ENCODE data around the gene SMYD3.

DNA sequence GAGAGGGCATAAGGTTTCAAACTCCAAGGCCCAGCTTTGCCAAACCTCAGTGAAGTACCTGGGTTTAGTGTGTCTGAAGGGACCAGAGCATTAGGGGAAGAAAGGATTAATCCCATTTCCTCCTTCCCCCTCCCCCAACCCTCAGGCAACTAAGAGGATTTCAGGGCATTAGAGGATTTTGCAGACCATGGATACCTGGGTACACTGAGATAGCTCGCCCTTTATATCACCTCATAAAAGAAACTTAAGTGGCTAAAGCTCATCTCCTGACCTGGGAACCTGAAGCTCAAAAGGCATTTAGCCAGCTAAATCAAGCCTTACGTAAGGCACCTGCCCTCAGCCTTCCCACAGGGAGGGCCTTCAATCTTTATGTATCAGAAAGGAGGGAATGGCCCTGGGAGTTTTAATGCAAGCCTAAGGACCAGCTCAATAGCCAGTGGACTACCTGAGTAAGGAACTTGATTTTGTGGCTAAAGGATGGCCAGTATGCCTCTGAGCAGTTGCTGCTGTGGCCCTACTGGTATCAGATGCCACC, 26.4 kb upstream of the SMYD3 start:
- TF ChIP-seq MAFG (tag; conservative IDR thresholded peaks at IDR 0.05): no peak
- no peak for TF ChIP-seq RCOR1 (IDR thresholded peaks at IDR 0.05; ENCODE audit: borderline replicate concordance in 1 of 2, low read depth in 2 of 2, low read length in 2 of 2)
- TF ChIP-seq ZNF57 (CRISPR knock-in tag; IDR thresholded peaks at IDR 0.05): no peak
- TF ChIP-seq, protein P1, sequence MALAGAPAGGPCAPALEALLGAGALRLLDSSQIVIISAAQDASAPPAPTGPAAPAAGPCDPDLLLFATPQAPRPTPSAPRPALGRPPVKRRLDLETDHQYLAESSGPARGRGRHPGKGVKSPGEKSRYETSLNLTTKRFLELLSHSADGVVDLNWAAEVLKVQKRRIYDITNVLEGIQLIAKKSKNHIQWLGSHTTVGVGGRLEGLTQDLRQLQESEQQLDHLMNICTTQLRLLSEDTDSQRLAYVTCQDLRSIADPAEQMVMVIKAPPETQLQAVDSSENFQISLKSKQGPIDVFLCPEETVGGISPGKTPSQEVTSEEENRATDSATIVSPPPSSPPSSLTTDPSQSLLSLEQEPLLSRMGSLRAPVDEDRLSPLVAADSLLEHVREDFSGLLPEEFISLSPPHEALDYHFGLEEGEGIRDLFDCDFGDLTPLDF (CRISPR knock-in tag; IDR thresholded peaks at IDR 0.05): no peak
- TF ChIP-seq, protein P2, sequence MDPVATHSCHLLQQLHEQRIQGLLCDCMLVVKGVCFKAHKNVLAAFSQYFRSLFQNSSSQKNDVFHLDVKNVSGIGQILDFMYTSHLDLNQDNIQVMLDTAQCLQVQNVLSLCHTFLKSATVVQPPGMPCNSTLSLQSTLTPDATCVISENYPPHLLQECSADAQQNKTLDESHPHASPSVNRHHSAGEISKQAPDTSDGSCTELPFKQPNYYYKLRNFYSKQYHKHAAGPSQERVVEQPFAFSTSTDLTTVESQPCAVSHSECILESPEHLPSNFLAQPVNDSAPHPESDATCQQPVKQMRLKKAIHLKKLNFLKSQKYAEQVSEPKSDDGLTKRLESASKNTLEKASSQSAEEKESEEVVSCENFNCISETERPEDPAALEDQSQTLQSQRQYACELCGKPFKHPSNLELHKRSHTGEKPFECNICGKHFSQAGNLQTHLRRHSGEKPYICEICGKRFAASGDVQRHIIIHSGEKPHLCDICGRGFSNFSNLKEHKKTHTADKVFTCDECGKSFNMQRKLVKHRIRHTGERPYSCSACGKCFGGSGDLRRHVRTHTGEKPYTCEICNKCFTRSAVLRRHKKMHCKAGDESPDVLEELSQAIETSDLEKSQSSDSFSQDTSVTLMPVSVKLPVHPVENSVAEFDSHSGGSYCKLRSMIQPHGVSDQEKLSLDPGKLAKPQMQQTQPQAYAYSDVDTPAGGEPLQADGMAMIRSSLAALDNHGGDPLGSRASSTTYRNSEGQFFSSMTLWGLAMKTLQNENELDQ (CRISPR knock-in tag; IDR thresholded peaks at IDR 0.05; ENCODE audit: borderline replicate concordance): no peak
- no peak for TF ChIP-seq BMI1 (IDR thresholded peaks at IDR 0.05; ENCODE audit: low read length)
- TF ChIP-seq, protein P3, sequence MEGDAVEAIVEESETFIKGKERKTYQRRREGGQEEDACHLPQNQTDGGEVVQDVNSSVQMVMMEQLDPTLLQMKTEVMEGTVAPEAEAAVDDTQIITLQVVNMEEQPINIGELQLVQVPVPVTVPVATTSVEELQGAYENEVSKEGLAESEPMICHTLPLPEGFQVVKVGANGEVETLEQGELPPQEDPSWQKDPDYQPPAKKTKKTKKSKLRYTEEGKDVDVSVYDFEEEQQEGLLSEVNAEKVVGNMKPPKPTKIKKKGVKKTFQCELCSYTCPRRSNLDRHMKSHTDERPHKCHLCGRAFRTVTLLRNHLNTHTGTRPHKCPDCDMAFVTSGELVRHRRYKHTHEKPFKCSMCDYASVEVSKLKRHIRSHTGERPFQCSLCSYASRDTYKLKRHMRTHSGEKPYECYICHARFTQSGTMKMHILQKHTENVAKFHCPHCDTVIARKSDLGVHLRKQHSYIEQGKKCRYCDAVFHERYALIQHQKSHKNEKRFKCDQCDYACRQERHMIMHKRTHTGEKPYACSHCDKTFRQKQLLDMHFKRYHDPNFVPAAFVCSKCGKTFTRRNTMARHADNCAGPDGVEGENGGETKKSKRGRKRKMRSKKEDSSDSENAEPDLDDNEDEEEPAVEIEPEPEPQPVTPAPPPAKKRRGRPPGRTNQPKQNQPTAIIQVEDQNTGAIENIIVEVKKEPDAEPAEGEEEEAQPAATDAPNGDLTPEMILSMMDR (IDR thresholded peaks at IDR 0.05 in 2 of 3, conservative IDR thresholded peaks at IDR 0.05 in 1 of 3; ENCODE audit: insufficient read depth in 2 of 3, low read depth in 1 of 3, low read length in 3 of 3): no peak
- TF ChIP-seq POLR2A (conservative IDR thresholded peaks at IDR 0.05): no peak

All from K562 (cell line).